H1 (cell line): ENCODE measurements around the gene ERICH3. TPM values are rescaled to one million over a fixed set of nuclear protein-coding genes. Genes with fewer than 3 reads are reported as not detected.

Experiments
- CTCF ChIA-PET: fragments of 300-600 bp; sonication (Branson Sonifier 250); formaldehyde crosslinking; loops from one replicate; lab custom pipeline; 2021; ENCODE audit not compliant: partially characterized antibody; lab: Charles Lee
- POLR2A ChIA-PET: fragments of 300-600 bp; sonication (Branson Sonifier 250); formaldehyde crosslinking; loops from one replicate; lab custom pipeline; 2021; ENCODE audit warnings: inconsistent platforms; ENCODE audit not compliant: partially characterized antibody; lab: Charles Lee
- DNase-seq, 2 experiments: peaks; one replicate each; pipeline versions ENCODE4 v3.0.0 to v3.0.0-alpha.2; 2010 to 2022; ENCODE audit warnings: low spot score in 2 of 2, low read depth in 1 of 2, mixed read lengths in 1 of 2
- FAIRE-seq: peaks from 2 replicates; lab custom pipeline; 2011; peaks lifted over from hg19 to GRCh38; lab: Jason Lieb, UNC
- H2AFZ ChIP-seq: 2 replicates; pipeline ENCODE4 v1.8.1; 2012; ENCODE audit warnings: low read length, inconsistent platforms
- H2AK5ac ChIP-seq: 2 replicates; pipeline ENCODE4 v1.6.1; 2013; ENCODE audit warnings: low read depth, low read length
- H2BK120ac ChIP-seq: replicated peaks from 2 replicates; pipeline ENCODE3; 2013; ENCODE audit warnings: low read depth, low read length, inconsistent platforms
- H2BK12ac ChIP-seq: 2 replicates; pipeline ENCODE4 v1.6.1; 2013; ENCODE audit warnings: low read depth, low read length
- H2BK15ac ChIP-seq: 2 replicates; pipeline ENCODE4 v1.6.1; 2013; ENCODE audit warnings: low read length
- H2BK20ac ChIP-seq: 2 replicates; pipeline ENCODE4 v1.6.1; 2013; ENCODE audit warnings: low read length
- H2BK5ac ChIP-seq: 2 replicates; pipeline ENCODE4 v1.6.1; 2013; ENCODE audit warnings: low read depth, low read length
- H3K14ac ChIP-seq: 2 replicates; pipeline ENCODE4 v1.6.1; 2013; ENCODE audit warnings: inconsistent platforms; ENCODE audit not compliant: insufficient read length
- H3K18ac ChIP-seq: 2 replicates; pipeline ENCODE4 v1.6.1; 2013; ENCODE audit warnings: low read length; ENCODE audit errors: extremely low read depth
- H3K23ac ChIP-seq: 2 replicates; pipeline ENCODE4 v1.6.1; 2013; ENCODE audit warnings: inconsistent platforms; ENCODE audit not compliant: insufficient read length
- H3K23me2 ChIP-seq: 2 replicates; pipeline ENCODE4 v1.6.1; 2013; ENCODE audit warnings: low read depth, low read length
- H3K27ac ChIP-seq: 2 replicates; pipeline ENCODE4 v1.6.1; 2011; ENCODE audit warnings: low read depth, low read length, inconsistent platforms
- H3K27me3 ChIP-seq, 4 experiments: replicated peaks in 1 of 4; 1 replicate in 1 of 4; 2 replicates in 3 of 4; pipeline versions ENCODE4 v1.6.1 to v1.8.1; 2011 to 2013; ENCODE audit warnings: low read length in 3 of 4, mild to moderate bottlenecking in 3 of 4, inconsistent platforms in 2 of 4, mixed read lengths in 2 of 4, moderate library complexity in 1 of 4; ENCODE audit not compliant: control insufficient read depth in 3 of 4, insufficient read depth in 3 of 4; ENCODE audit errors: extremely low read depth in 1 of 4
- H3K36me3 ChIP-seq, 4 experiments: 2 replicates each; pipeline versions ENCODE4 v1.6.1 to v1.8.1; 2011 to 2013; ENCODE audit warnings: mild to moderate bottlenecking in 4 of 4, low read length in 3 of 4, moderate library complexity in 2 of 4, control low read depth in 1 of 4, inconsistent platforms in 1 of 4; ENCODE audit not compliant: insufficient read depth in 4 of 4, control insufficient read depth in 2 of 4
- H3K4ac ChIP-seq: replicated peaks from 2 replicates; pipeline ENCODE3; 2013; ENCODE audit warnings: low read length, low read depth, mixed read lengths, inconsistent platforms; ENCODE audit not compliant: insufficient read length
- H3K4me1 ChIP-seq, 4 experiments: replicated peaks in 1 of 4; 1 replicate in 1 of 4; 2 replicates in 3 of 4; pipeline versions ENCODE4 v1.6.1 to v1.8.1; 2011 to 2013; ENCODE audit warnings: low read length in 3 of 4, inconsistent platforms in 2 of 4, mixed read lengths in 1 of 4; ENCODE audit not compliant: insufficient read depth in 4 of 4, control insufficient read depth in 3 of 4
- H3K4me2 ChIP-seq, 2 experiments: 2 replicates each; pipeline versions ENCODE4 v1.6.1 to v1.8.1; 2011 to 2013; ENCODE audit warnings: low read depth in 2 of 2, low read length in 2 of 2, control low read depth in 1 of 2, inconsistent platforms in 1 of 2, mild to moderate bottlenecking in 1 of 2; ENCODE audit not compliant: insufficient read depth in 1 of 2
- H3K4me3 ChIP-seq, 4 experiments: fragments of 200-600, 300-600 bp in 1 of 4; sonication (generic), shearing (Covaris generic), sonication (Bioruptor Twin) in 1 of 4; 2 replicates each; pipeline versions ENCODE4 v1.5.1 to v1.8.1; 2011 to 2016; ENCODE audit warnings: low read length in 4 of 4, low read depth in 3 of 4, control low read depth in 2 of 4, inconsistent platforms in 2 of 4, mild to moderate bottlenecking in 2 of 4, mixed read lengths in 1 of 4, moderate library complexity in 1 of 4; ENCODE audit not compliant: insufficient read depth in 2 of 4; ENCODE audit errors: extremely low read depth in 1 of 4
- H3K56ac ChIP-seq: replicated peaks from 2 replicates; pipeline ENCODE3; 2013; ENCODE audit warnings: low read depth, mild to moderate bottlenecking, mixed read lengths, low read length, inconsistent platforms; ENCODE audit not compliant: insufficient read length
- H3K79me1 ChIP-seq: 2 replicates; pipeline ENCODE4 v1.6.1; 2013; ENCODE audit warnings: low read depth, low read length, control low read depth
- H3K79me2 ChIP-seq, 2 experiments: 2 replicates each; pipeline versions ENCODE4 v1.6.1 to v1.8.1; 2012 to 2013; ENCODE audit warnings: low read length in 2 of 2, mild to moderate bottlenecking in 2 of 2, inconsistent platforms in 1 of 2; ENCODE audit not compliant: insufficient read depth in 2 of 2, control insufficient read depth in 1 of 2
- H3K9ac ChIP-seq, 4 experiments: replicated peaks in 1 of 4; 1 replicate in 1 of 4; 2 replicates in 3 of 4; pipeline versions ENCODE4 v1.6.1 to v1.8.1; 2011 to 2013; ENCODE audit warnings: low read depth in 3 of 4, low read length in 3 of 4, control low read depth in 2 of 4, mild to moderate bottlenecking in 2 of 4, moderate library complexity in 2 of 4, inconsistent platforms in 1 of 4; ENCODE audit errors: extremely low read depth in 1 of 4
- H3K9me3 ChIP-seq, 2 experiments: 2 replicates each; pipeline versions ENCODE4 v1.6.1 to v1.8.1; 2012 to 2013; ENCODE audit warnings: mild to moderate bottlenecking in 2 of 2, moderate library complexity in 2 of 2, control low read depth in 1 of 2, inconsistent platforms in 1 of 2, low read depth in 1 of 2, low read length in 1 of 2, mixed read lengths in 1 of 2; ENCODE audit not compliant: insufficient read depth in 2 of 2
- H4K20me1 ChIP-seq, 2 experiments: replicated peaks in 1 of 2; 2 replicates each; pipeline versions ENCODE3 to v1.8.1; 2011 to 2013; ENCODE audit warnings: inconsistent platforms in 2 of 2, low read length in 2 of 2, mild to moderate bottlenecking in 1 of 2; ENCODE audit not compliant: insufficient read depth in 2 of 2, control insufficient read depth in 1 of 2
- H4K5ac ChIP-seq: 2 replicates; pipeline ENCODE4 v1.6.1; 2013; ENCODE audit warnings: low read length, low read depth, mixed read lengths, inconsistent platforms; ENCODE audit not compliant: insufficient read length
- H4K8ac ChIP-seq: 2 replicates; pipeline ENCODE4 v1.8.0; 2013; ENCODE audit warnings: mild to moderate bottlenecking, moderate library complexity, low read length, inconsistent platforms; ENCODE audit not compliant: insufficient read depth; ENCODE audit errors: extremely low read depth
- H4K91ac ChIP-seq: replicated peaks from 2 replicates; pipeline ENCODE3; 2013; ENCODE audit warnings: low read length, mixed read lengths, inconsistent platforms; ENCODE audit not compliant: insufficient read length
- HDAC6 ChIP-seq: IDR thresholded peaks from one replicate; pipeline ENCODE4 v1.7.1; 2012; ENCODE audit warnings: low read depth, mild to moderate bottlenecking, inconsistent platforms, low read length, moderate library complexity
- POLR2AphosphoS5 ChIP-seq: IDR thresholded peaks from 2 replicates; pipeline ENCODE4 v1.6.1; 2011; ENCODE audit warnings: low read depth, low read length
- WGBS, 2 experiments: shearing (Covaris generic) in 1 of 2; methylation state at CpG; one replicate each; pipeline versions ENCODE4 v1.1.6 to v1.1.7; 2013 to 2015; ENCODE audit warnings: low lambda C conversion rate in 2 of 2, mixed read lengths in 2 of 2, inconsistent platforms in 1 of 2, low coverage in 1 of 2, missing lambda C conversion rate in 1 of 2; ENCODE audit not compliant: insufficient replicate concordance in 2 of 2, insufficient coverage in 1 of 2, insufficient read length in 1 of 2; ENCODE audit errors: extremely low coverage in 1 of 2, missing lambda C conversion rate in 1 of 2; 5-methylcytosine and 5-hydroxymethylcytosine counted together
- polyA plus RNA-seq, 7 experiments: library from polyadenylated mRNA; depleted of rRNA in 3 of 7; stranded (reverse) in 5 of 7; unstranded in 2 of 7; fragments of >200 nt in 5 of 7; fragments of 200-250 nt in 2 of 7; gene quantifications; 1 replicate in 5 of 7; 2 replicates in 1 of 7; 4 replicates in 1 of 7; pipeline versions ENCODE4 v1.2.1 to v1.2.3, GENCODE V29; 2011 to 2013; ENCODE audit warnings: missing spikeins in 2 of 7, mixed read lengths in 2 of 7
- total RNA-seq: library from RNA; stranded (reverse); fragmentation: NEBNext Ultra II Directional; extraction: Animal tissue kit (Norgen Biotek cat#: 25700); gene quantifications from 2 replicates; pipeline ENCODE4 v1.2.1, GENCODE V29; 2021

ERICH3 gene
- total and polyA plus RNA-seq, 2 of the 8 experiments (the other 6 are each of a cell fraction or from before 2014, with no cell fraction given) = 0.02 TPM; not detected in 1

DNA sequence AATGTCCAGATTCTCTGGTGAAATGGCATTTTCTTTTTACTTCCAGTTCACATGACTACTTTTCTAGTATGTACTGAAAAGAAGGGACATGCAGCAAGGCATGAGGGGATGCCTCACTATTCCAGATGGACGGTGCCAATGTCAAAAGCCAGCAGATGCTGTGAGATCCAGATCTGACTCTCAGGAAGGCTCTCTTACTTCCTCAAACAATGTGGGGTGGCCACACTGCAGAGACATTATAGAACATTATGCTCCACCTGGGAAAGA, 41.6 kb upstream of the ERICH3 start:
- DNase-seq (no peak), FAIRE-seq (no peak)
- Histone ChIP-seq H2AK5ac (no peak overlapping the region), H2BK20ac (no peak overlapping the region), H4K20me1 (peaks cover 0 to 2% of the 10 kb centered on the region in 2 experiments), H3K14ac (no peak overlapping the region), H3K4me3 (no peak overlapping the region), H3K9me3 (no peaks in the 10 kb centered on the region), H3K79me1 (no peaks in the 10 kb centered on the region), H4K5ac (no peak overlapping the region), H3K4me2 (no peak overlapping the region), H4K91ac (no peak overlapping the region), H3K4ac (no peak overlapping the region), H3K27me3 (no peaks in the 10 kb centered on the region), H3K23ac (no peak overlapping the region), H2BK5ac (no peak overlapping the region), H3K56ac (no peak overlapping the region), H3K18ac (no peak overlapping the region), H3K36me3 (peaks cover 0 to 6% (median 2%) of the 10 kb centered on the region in 4 experiments; a peak in 2 of 8 replicates), H3K27ac (no peak overlapping the region), H3K4me1 (no peaks in the 10 kb centered on the region), H3K23me2 (no peaks in the 10 kb centered on the region), H2BK12ac (no peak overlapping the region), H3K79me2 (no peaks in the 10 kb centered on the region), H2BK120ac (no peak overlapping the region), H2AFZ (no peak overlapping the region), H2BK15ac (no peak overlapping the region), H3K9ac (no peak overlapping the region), H4K8ac (no peak overlapping the region)
- 81% methylated on average over 1 of the region's 1 CpG; no CpG with 5 or more reads in 1 of the 2 experiments for WGBS, 2 experiments
- POLR2A ChIA-PET = no interaction called here
- CTCF ChIA-PET = no interaction called here
- no peak for TF ChIP-seq POLR2AphosphoS5
- no peak for TF ChIP-seq HDAC6
